Nephron progenitor cell (in vitro differentiated cells): ENCODE results near the gene ALDH3B2.

Source experiments
- DNase-seq: peaks from one replicate; pipeline ENCODE4 v3.0.0; 2021
- H3K27ac Mint-ChIP-seq: 2 replicates; pipeline ENCODE4 v1.8.0; 2021; ENCODE audit warnings: mild to moderate bottlenecking, moderate library complexity, mixed read lengths
- H3K27me3 Mint-ChIP-seq: 2 replicates; pipeline ENCODE4 v1.8.0; 2021; ENCODE audit warnings: mild to moderate bottlenecking, low read depth, mixed read lengths; ENCODE audit not compliant: poor library complexity
- H3K36me3 Mint-ChIP-seq: 2 replicates; pipeline ENCODE4 v1.8.0; 2021; ENCODE audit warnings: low read depth, mixed read lengths
- H3K4me1 Mint-ChIP-seq: 2 replicates; pipeline ENCODE4 v1.8.0; 2021; ENCODE audit warnings: mixed read lengths
- H3K4me3 Mint-ChIP-seq: 2 replicates; pipeline ENCODE4 v1.8.0; 2021; ENCODE audit warnings: mild to moderate bottlenecking, moderate library complexity, mixed read lengths
- H3K9me3 Mint-ChIP-seq: 2 replicates; pipeline ENCODE4 v1.8.0; 2021; ENCODE audit warnings: mild to moderate bottlenecking, moderate library complexity, mixed read lengths
- TF ChIP-seq, protein P1 (sequence below): fragments of 200-600 bp; sonication (generic); IDR thresholded peaks from 2 replicates; pipeline ENCODE4 v1.5.0; 2021; ENCODE audit warnings: antibody characterized with exemption

Gene ALDH3B2

DNA sequence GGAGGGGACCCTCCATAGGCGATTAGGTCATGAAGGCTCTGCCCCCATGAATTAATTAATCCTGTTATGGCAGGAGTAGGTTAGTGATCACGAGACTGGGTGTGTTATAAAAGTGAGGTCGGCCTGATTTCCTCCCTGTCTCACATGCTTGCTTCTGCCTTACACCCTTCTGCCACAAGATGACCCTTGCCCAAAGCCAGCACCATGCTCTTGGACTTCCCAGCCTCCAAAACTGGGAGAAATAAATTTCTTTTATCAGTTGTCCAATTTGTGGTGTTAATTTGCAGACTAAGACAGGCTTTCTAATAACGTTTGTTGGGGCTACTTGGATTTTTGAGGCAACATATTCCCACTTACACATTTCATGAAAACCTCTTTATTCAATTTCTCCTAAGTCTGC is 23.4 kb upstream of the ALDH3B2 start:
- no peak for DNase-seq
- Mint-ChIP-seq H3K4me3 (no peak overlapping the region), H3K4me1 (peaks cover 17% of the 10 kb centered on the region), H3K9me3 (peaks cover 36% of the 10 kb centered on the region), H3K27ac (no peak overlapping the region), H3K36me3 (no peaks in the 10 kb centered on the region), H3K27me3 (peaks cover 9% of the 10 kb centered on the region)
- TF ChIP-seq, protein P1, sequence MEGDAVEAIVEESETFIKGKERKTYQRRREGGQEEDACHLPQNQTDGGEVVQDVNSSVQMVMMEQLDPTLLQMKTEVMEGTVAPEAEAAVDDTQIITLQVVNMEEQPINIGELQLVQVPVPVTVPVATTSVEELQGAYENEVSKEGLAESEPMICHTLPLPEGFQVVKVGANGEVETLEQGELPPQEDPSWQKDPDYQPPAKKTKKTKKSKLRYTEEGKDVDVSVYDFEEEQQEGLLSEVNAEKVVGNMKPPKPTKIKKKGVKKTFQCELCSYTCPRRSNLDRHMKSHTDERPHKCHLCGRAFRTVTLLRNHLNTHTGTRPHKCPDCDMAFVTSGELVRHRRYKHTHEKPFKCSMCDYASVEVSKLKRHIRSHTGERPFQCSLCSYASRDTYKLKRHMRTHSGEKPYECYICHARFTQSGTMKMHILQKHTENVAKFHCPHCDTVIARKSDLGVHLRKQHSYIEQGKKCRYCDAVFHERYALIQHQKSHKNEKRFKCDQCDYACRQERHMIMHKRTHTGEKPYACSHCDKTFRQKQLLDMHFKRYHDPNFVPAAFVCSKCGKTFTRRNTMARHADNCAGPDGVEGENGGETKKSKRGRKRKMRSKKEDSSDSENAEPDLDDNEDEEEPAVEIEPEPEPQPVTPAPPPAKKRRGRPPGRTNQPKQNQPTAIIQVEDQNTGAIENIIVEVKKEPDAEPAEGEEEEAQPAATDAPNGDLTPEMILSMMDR, result no peak

GRCh38 chr11:67696998-67697397 is 22.6 kb upstream of the ALDH3B2 start:
- no peaks in the 10 kb centered on the region for H3K36me3 Mint-ChIP-seq

DNA sequence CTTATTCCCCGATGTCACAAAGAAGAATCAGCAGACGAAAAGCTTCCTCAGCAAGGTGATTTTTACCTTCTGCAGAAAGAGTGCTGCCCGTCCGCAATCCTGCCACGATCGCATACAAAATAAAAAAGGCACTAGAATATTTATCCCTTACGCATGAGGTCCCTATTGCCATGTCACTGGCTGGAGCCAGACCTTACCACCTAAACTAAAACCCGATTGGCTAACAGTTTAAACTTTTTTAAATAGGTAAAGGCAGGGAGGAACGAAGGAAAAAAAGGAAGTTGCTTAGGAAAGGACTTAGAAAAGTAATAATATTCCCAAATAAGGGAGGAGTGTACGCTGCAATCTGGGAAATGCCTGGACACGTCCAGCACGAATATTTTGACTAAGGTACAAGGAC is 21.2 kb upstream of the ALDH3B2 start:
- Mint-ChIP-seq H3K27me3 (peaks cover 7% of the 10 kb centered on the region), H3K4me1 (peaks cover 8% of the 10 kb centered on the region), H3K27ac (no peak overlapping the region), H3K4me3 (no peak overlapping the region), H3K36me3 (no peaks in the 10 kb centered on the region), H3K9me3 (peaks cover 36% of the 10 kb centered on the region)
- DNase-seq, result no peak
- TF ChIP-seq, protein P1, result no peak

More at GRCh38 chr11:67696998-67697397, 22.6 kb upstream of the ALDH3B2 start:
- H3K9me3 Mint-ChIP-seq, result peaks cover 36% of the 10 kb centered on the region
- no peak overlapping the region for H3K27ac Mint-ChIP-seq
- H3K4me1 Mint-ChIP-seq, result peaks cover 16% of the 10 kb centered on the region
- DNase-seq, result no peak
- no peak overlapping the region for H3K4me3 Mint-ChIP-seq
- TF ChIP-seq, protein P1, result no peak
- peaks cover 9% of the 10 kb centered on the region for H3K27me3 Mint-ChIP-seq

GRCh38 chr11:67694875-67695555 is 20.6 kb upstream of the ALDH3B2 start:
- Mint-ChIP-seq H3K9me3 (peaks cover 30% of the 10 kb centered on the region), H3K4me1 (peaks cover 2% of the 10 kb centered on the region), H3K4me3 (no peak overlapping the region), H3K36me3 (no peaks in the 10 kb centered on the region), H3K27me3 (peaks cover 7% of the 10 kb centered on the region), H3K27ac (no peak overlapping the region)
- DNase-seq, result no peak
- TF ChIP-seq, protein P1, result no peak

DNA sequence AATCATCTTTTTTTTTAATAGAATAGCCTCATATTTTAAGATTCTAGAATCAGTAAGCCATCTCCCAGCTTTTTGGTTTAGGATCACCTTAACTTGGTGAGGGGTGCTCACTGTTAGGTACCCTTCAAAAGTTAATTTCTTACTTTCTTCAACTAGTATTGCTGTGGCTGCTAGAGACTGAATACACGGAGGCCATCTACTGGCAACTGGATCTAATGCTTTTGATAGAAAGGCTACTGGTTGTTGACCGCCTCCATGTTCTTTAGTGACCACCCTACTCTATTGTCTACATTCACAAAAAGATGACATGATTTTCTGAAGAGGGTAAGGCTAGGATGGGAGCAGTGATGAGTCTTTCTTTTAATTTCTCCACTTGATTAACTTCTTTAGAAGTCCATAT is 16.7 kb upstream of the ALDH3B2 start:
- Mint-ChIP-seq H3K27me3 (peaks cover 8% of the 10 kb centered on the region), H3K9me3 (peaks cover 15% of the 10 kb centered on the region), H3K27ac (no peak overlapping the region), H3K36me3 (no peaks in the 10 kb centered on the region), H3K4me1 (no peaks in the 10 kb centered on the region), H3K4me3 (no peak overlapping the region)
- TF ChIP-seq, protein P1, result no peak
- DNase-seq, result no peak

- H3K27me3 Mint-ChIP-seq, result peaks cover 8% of the 10 kb centered on the region
- no peaks in the 10 kb centered on the region for H3K36me3 Mint-ChIP-seq
- H3K4me3 Mint-ChIP-seq, result no peak overlapping the region
- TF ChIP-seq, protein P1, result no peak
- no peak for DNase-seq
- no peak overlapping the region for H3K27ac Mint-ChIP-seq
- no peaks in the 10 kb centered on the region for H3K4me1 Mint-ChIP-seq
- H3K9me3 Mint-ChIP-seq, result peaks cover 12% of the 10 kb centered on the region
Observed at GRCh38 chr11:67689178-67689577, 14.8 kb upstream of the ALDH3B2 start.
